Cardiac muscle cell (in vitro differentiated cells and primary cell): ENCODE data around the gene DKC1. TPM values are rescaled to one million over a fixed set of nuclear protein-coding genes. Genes with fewer than 3 reads are reported as not detected.

ENCODE experiments used
- DNase-seq, 2 donors: peaks; one replicate each; pipeline versions ENCODE4 v3.0.0 to v3.0.0-alpha.2; 2010 to 2017; ENCODE audit warnings: low read depth in 1 of 2, low spot score in 1 of 2
- H3K27ac ChIP-seq: fragments of 200-600 bp; sonication (generic); 2 replicates; pipeline ENCODE4 v1.5.1; 2016
- H3K27me3 ChIP-seq: fragments of 200-600 bp; sonication (generic); 2 replicates; pipeline ENCODE4 v1.6.0; 2016; ENCODE audit warnings: control low read depth
- H3K36me3 ChIP-seq: fragments of 200-600 bp; sonication (generic); 2 replicates; pipeline ENCODE4 v1.5.1; 2016; ENCODE audit warnings: control low read depth
- H3K4me1 ChIP-seq: fragments of 200-600 bp; sonication (generic); 2 replicates; pipeline ENCODE4 v1.8.1; 2017; ENCODE audit warnings: low read depth, mild to moderate bottlenecking, mixed run types
- H3K4me3 ChIP-seq: fragments of 200-600 bp; sonication (generic); 2 replicates; pipeline ENCODE4 v1.5.1; 2016; ENCODE audit warnings: mild to moderate bottlenecking
- H3K9me3 ChIP-seq: fragments of 200-600 bp; sonication (generic); 2 replicates; pipeline ENCODE4 v1.5.1; 2017; ENCODE audit warnings: low read depth, mild to moderate bottlenecking, control low read depth
- CTCF ChIP-seq: IDR thresholded peaks from 2 replicates; pipeline ENCODE4 v1.5.1; 2012; ENCODE audit warnings: low read depth, mild to moderate bottlenecking, low read length
- polyA plus RNA-seq: library from polyadenylated mRNA; unstranded; fragments of >200 nt; fragmentation: Nextera tagmentation; extraction: Ambion mirVana; gene quantifications from 2 replicates; pipeline ENCODE4 v1.2.1, GENCODE V29; 2016
- total RNA-seq: library from RNA; depleted of rRNA; stranded (reverse); fragments of >200 nt; gene quantifications from 2 replicates; pipeline ENCODE4 v1.2.3, GENCODE V29; 2016

Gene DKC1
- total RNA-seq (15.1 and 30.9 TPM in 2 replicates), polyA plus RNA-seq (22.8 and 36.0 TPM in 2 replicates)

- H3K4me3 ChIP-seq = peak within 1 kb of the TSS; percentile 61
- peaks cover 5% of the 10 kb centered on the region for H3K36me3 ChIP-seq
- peak; percentile 96 to 97 for DNase-seq
These were observed at the start of gene DKC1 for GRCh38 chrX:154762537-154763296. Gene DKC1 (plus strand): TSS chrX:154762864. CDS start chrX:154762966, 102 bp downstream.

GRCh38 chrX:154714925-154715324 is 47.7 kb upstream of the DKC1 start:
- H3K4me3 ChIP-seq = no peak overlapping the region
- H3K27ac ChIP-seq = no peak overlapping the region
- H3K27me3 ChIP-seq = no peaks in the 10 kb centered on the region
- H3K9me3 ChIP-seq = no peaks in the 10 kb centered on the region
- H3K4me1 ChIP-seq = no peaks in the 10 kb centered on the region
- no peaks in the 10 kb centered on the region for H3K36me3 ChIP-seq
- peak; percentile 35 to 67 for DNase-seq
- peak; percentile 66 for TF ChIP-seq CTCF

More at GRCh38 chrX:154762537-154763296, at the start of gene DKC1:
- no peaks in the 10 kb centered on the region for H3K4me1 ChIP-seq
- no peaks in the 10 kb centered on the region for H3K9me3 ChIP-seq
- no peak for TF ChIP-seq CTCF
- H3K27me3 ChIP-seq = no peaks in the 10 kb centered on the region
- H3K27ac ChIP-seq = peak within 1 kb of the TSS; percentile 67

GRCh38 chrX:154715825-154716224 is 46.8 kb upstream of the DKC1 start:
- H3K27ac ChIP-seq = no peak overlapping the region
- no peaks in the 10 kb centered on the region for H3K4me1 ChIP-seq
- H3K4me3 ChIP-seq = no peak overlapping the region
- H3K27me3 ChIP-seq = no peaks in the 10 kb centered on the region
- no peaks in the 10 kb centered on the region for H3K9me3 ChIP-seq
- H3K36me3 ChIP-seq = no peaks in the 10 kb centered on the region
- no peak for TF ChIP-seq CTCF
- no peak for DNase-seq

GRCh38 chrX:154717824-154718223 is 44.8 kb upstream of the DKC1 start:
- Histone ChIP-seq H3K4me1 (no peaks in the 10 kb centered on the region), H3K27me3 (no peaks in the 10 kb centered on the region), H3K36me3 (no peaks in the 10 kb centered on the region), H3K27ac (no peak overlapping the region), H3K4me3 (no peak overlapping the region), H3K9me3 (no peaks in the 10 kb centered on the region)
- TF ChIP-seq CTCF = peak; percentile 13
- DNase-seq = peak in 1 of 2 donors; percentile 72

- Histone ChIP-seq H3K27ac (no peak overlapping the region), H3K27me3 (no peaks in the 10 kb centered on the region), H3K4me1 (no peaks in the 10 kb centered on the region), H3K4me3 (no peak overlapping the region), H3K9me3 (no peaks in the 10 kb centered on the region), H3K36me3 (no peaks in the 10 kb centered on the region)
- TF ChIP-seq CTCF = no peak
- DNase-seq = no peak
These were observed 44.0 kb upstream of the DKC1 start for GRCh38 chrX:154718616-154719015.
